ENCODE data around the gene C4orf50. TPM values are rescaled to one million over a fixed set of nuclear protein-coding genes. Genes with fewer than 3 reads are reported as not detected.

C4orf50 gene
- total and polyA plus RNA-seq, 10 of the 15 experiments (the other 5 are each of a cell fraction or from before 2014, with no cell fraction given), result 0.04 to 0.09 (median 0.05) TPM; not detected in 3

DNA sequence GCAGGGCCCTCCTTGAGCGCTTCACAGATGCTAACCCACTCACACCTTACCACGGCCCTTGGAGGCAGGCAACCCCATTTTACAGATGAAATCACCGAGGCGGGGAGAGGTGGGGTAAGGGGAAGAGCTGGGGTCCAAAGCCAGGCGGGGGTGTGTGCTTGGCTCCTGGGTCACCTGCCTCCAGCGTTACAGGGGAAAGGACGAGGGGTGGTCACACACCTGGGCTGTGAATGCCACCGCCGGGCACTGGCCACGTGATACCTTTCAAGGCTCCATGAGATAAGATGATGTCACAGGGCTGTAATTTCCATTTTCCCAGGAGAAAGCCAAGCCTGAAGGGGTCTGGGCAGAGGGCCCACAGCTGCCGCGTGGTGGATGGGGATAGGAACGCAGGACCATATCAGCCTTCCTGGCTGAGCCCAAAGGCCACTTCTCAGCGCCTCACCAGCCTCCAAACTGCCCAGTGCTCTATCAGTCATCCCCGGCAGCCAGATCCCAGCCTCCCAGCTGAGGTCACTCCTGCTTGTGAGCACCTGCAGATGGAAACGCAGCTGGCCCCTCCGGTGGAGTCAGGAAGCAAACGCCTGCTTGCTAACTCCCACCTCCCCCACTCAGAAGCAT lies 62.9 kb downstream of the C4orf50 start:
- Histone ChIP-seq H2AFZ (ENCODE audit: control insufficient read depth, low read depth, low read length) (no peak overlapping the region), H3K36me3 (ENCODE audit: control insufficient read depth in 2 of 2, insufficient read depth in 2 of 2, low read length in 1 of 2) (no peaks in the 10 kb centered on the region), H3K79me2 (ENCODE audit: control insufficient read depth, insufficient read depth, low read length) (no peaks in the 10 kb centered on the region), H4K20me1 (ENCODE audit: control insufficient read depth, insufficient read depth) (no peaks in the 10 kb centered on the region), H3K9me3 (replicated peaks; ENCODE audit: control insufficient read depth, insufficient read depth, low read length) (no peaks in the 10 kb centered on the region), H3K4me3 (no peak overlapping the region), H3K27ac (ENCODE audit: control insufficient read depth, insufficient read depth) (no peak overlapping the region), H3K9ac (ENCODE audit: control insufficient read depth, insufficient read depth, low read length) (no peak overlapping the region), H3K4me2 (ENCODE audit: control insufficient read depth, insufficient read depth) (peak overlapping the region; percentile 51; the same call in 1 of the 2 replicates), H3K27me3 (replicated peaks in 1 of 2; ENCODE audit: control insufficient read depth in 2 of 2, insufficient read depth in 2 of 2, low read length in 1 of 2) (no peaks in the 10 kb centered on the region; a peak in 1 of 4 replicates), H3K4me1 (ENCODE audit: control insufficient read depth, insufficient read depth, low read length) (peaks cover 11% of the 10 kb centered on the region)
- no peak for ATAC-seq
- in situ Hi-C loops (cut with MboI), result no loop called here
- POLR2A ChIA-PET, result no interaction called here
- TF ChIP-seq, protein P1, sequence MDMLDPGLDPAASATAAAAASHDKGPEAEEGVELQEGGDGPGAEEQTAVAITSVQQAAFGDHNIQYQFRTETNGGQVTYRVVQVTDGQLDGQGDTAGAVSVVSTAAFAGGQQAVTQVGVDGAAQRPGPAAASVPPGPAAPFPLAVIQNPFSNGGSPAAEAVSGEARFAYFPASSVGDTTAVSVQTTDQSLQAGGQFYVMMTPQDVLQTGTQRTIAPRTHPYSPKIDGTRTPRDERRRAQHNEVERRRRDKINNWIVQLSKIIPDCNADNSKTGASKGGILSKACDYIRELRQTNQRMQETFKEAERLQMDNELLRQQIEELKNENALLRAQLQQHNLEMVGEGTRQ (IDR thresholded peaks at IDR 0.05; ENCODE audit: borderline replicate concordance, low read depth, low read length), result no peak
- no peak for TF ChIP-seq SMARCA5 (IDR thresholded peaks at IDR 0.05)
- TF ChIP-seq, protein P2, sequence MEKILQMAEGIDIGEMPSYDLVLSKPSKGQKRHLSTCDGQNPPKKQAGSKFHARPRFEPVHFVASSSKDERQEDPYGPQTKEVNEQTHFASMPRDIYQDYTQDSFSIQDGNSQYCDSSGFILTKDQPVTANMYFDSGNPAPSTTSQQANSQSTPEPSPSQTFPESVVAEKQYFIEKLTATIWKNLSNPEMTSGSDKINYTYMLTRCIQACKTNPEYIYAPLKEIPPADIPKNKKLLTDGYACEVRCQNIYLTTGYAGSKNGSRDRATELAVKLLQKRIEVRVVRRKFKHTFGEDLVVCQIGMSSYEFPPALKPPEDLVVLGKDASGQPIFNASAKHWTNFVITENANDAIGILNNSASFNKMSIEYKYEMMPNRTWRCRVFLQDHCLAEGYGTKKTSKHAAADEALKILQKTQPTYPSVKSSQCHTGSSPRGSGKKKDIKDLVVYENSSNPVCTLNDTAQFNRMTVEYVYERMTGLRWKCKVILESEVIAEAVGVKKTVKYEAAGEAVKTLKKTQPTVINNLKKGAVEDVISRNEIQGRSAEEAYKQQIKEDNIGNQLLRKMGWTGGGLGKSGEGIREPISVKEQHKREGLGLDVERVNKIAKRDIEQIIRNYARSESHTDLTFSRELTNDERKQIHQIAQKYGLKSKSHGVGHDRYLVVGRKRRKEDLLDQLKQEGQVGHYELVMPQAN (conservative IDR thresholded peaks at IDR 0.05), result no peak
- TF ChIP-seq SPI1 (IDR thresholded peaks at IDR 0.05; ENCODE audit: borderline replicate concordance, insufficient read depth, low read depth, low read length), result no peak
- TF ChIP-seq NFYB (IDR thresholded peaks at IDR 0.05; ENCODE audit: insufficient read depth, low read depth, low read length), result no peak
- TF ChIP-seq KLF5 (IDR thresholded peaks at IDR 0.05; ENCODE audit: partially characterized antibody), result no peak
- TF ChIP-seq, protein P3, sequence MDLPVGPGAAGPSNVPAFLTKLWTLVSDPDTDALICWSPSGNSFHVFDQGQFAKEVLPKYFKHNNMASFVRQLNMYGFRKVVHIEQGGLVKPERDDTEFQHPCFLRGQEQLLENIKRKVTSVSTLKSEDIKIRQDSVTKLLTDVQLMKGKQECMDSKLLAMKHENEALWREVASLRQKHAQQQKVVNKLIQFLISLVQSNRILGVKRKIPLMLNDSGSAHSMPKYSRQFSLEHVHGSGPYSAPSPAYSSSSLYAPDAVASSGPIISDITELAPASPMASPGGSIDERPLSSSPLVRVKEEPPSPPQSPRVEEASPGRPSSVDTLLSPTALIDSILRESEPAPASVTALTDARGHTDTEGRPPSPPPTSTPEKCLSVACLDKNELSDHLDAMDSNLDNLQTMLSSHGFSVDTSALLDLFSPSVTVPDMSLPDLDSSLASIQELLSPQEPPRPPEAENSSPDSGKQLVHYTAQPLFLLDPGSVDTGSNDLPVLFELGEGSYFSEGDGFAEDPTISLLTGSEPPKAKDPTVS (IDR thresholded peaks at IDR 0.05; ENCODE audit: low read depth, low read length), result no peak
- no peak for TF ChIP-seq CREB1 (IDR thresholded peaks at IDR 0.05; ENCODE audit: low read depth)
- no peak for TF ChIP-seq NFXL1 (IDR thresholded peaks at IDR 0.05; ENCODE audit: borderline replicate concordance)
- TF ChIP-seq NFIC (IDR thresholded peaks at IDR 0.05; ENCODE audit: low read depth, low read length), result no peak
- TF ChIP-seq JUNB (IDR thresholded peaks at IDR 0.05), result no peak
- no peak for TF ChIP-seq HCFC1 (IDR thresholded peaks at IDR 0.05; ENCODE audit: low read length)
- no peak for TF ChIP-seq PML (IDR thresholded peaks at IDR 0.05; ENCODE audit: low read length)
- no peak for TF ChIP-seq IKZF1 (conservative IDR thresholded peaks at IDR 0.05)
- no peak for FAIRE-seq
- DNase-seq (ENCODE audit: low read depth, low spot score), result no peak
- RAD21 ChIA-PET (ENCODE audit: unreplicated experiment), result no interaction called here
- 53% methylated on average over 18 of the region's 18 CpGs for WGBS (ENCODE audit: insufficient coverage, insufficient replicate concordance, low lambda C conversion rate, missing lambda C conversion rate)
- CTCF ChIA-PET, result no interaction called here
- SMC1A ChIA-PET (ENCODE audit: uncharacterized antibody, unreplicated experiment), result no interaction called here
- intact Hi-C loops (cut with micrococcal nuclease; ENCODE audit: unreplicated experiment), result no loop called here
- no TSS peak for BruUV-seq (replicated peaks)

Measured in GM12878 (cell line).